HEK293T (cell line): ENCODE measurements around the gene L3MBTL4.

ENCODE experiments used
- CTCF ChIA-PET: fragments of 350-600 bp; formaldehyde crosslinking; extraction: SDS; loops from one replicate; lab custom pipeline; 2021; ENCODE audit warnings: antibody characterized with exemption, inconsistent platforms; lab: Yijun Ruan, JAX
- POLR2A ChIA-PET: fragments of 350-600 bp; formaldehyde crosslinking; extraction: SDS; loops from one replicate; lab custom pipeline; 2020; ENCODE audit warnings: antibody characterized with exemption, inconsistent platforms; lab: Yijun Ruan, JAX
- DNase-seq: peaks from one replicate; pipeline ENCODE4 v3.0.0; 2012; ENCODE audit warnings: mixed read lengths; ENCODE audit errors: extremely low spot score
- ARNT ChIP-seq: fragments of 450-650 bp; IDR thresholded peaks from 2 replicates; pipeline ENCODE4 v1.6.1; 2017; ENCODE audit warnings: mild to moderate bottlenecking
- BHLHE40 ChIP-seq: fragments of 450-650 bp; IDR thresholded peaks from 2 replicates; pipeline ENCODE4 v1.6.1; 2016; ENCODE audit warnings: mild to moderate bottlenecking, moderate library complexity, borderline replicate concordance
- CTBP1 ChIP-seq: fragments of 450-650 bp; IDR thresholded peaks from 2 replicates; pipeline ENCODE4 v1.6.1; 2016; ENCODE audit warnings: borderline replicate concordance
- ELF4 ChIP-seq: fragments of 450-650 bp; IDR thresholded peaks from 2 replicates; pipeline ENCODE4 v1.6.1; 2017; ENCODE audit warnings: antibody characterized with exemption
- FOXA1 ChIP-seq: fragments of 450-650 bp; IDR thresholded peaks from 2 replicates; pipeline ENCODE4 v1.6.1; 2016; ENCODE audit warnings: mild to moderate bottlenecking
- FOXK2 ChIP-seq: fragments of 450-650 bp; IDR thresholded peaks from 2 replicates; pipeline ENCODE4 v1.6.1; 2016; ENCODE audit warnings: mild to moderate bottlenecking
- FOXM1 ChIP-seq: fragments of 450-650 bp; IDR thresholded peaks from 2 replicates; pipeline ENCODE4 v1.6.1; 2017; ENCODE audit warnings: mild to moderate bottlenecking, borderline replicate concordance
- HDGF ChIP-seq: fragments of 450-650 bp; IDR thresholded peaks from 2 replicates; pipeline ENCODE4 v1.6.1; 2017; ENCODE audit warnings: antibody characterized with exemption, borderline replicate concordance
- L3MBTL2 ChIP-seq: fragments of 450-650 bp; conservative IDR thresholded peaks from 2 replicates; pipeline ENCODE4 v1.6.1; 2016; ENCODE audit warnings: mild to moderate bottlenecking
- LEF1 ChIP-seq: fragments of 450-650 bp; IDR thresholded peaks from 2 replicates; pipeline ENCODE4 v1.6.1; 2017; ENCODE audit warnings: mild to moderate bottlenecking, borderline replicate concordance
- NFRKB ChIP-seq: fragments of 450-650 bp; IDR thresholded peaks from 2 replicates; pipeline ENCODE4 v1.6.1; 2016; ENCODE audit warnings: mild to moderate bottlenecking, moderate library complexity
- SP1 ChIP-seq: fragments of 450-650 bp; IDR thresholded peaks from 2 replicates; pipeline ENCODE4 v1.6.1; 2017
- SUZ12 ChIP-seq: fragments of 450-650 bp; IDR thresholded peaks from 2 replicates; pipeline ENCODE4 v1.6.1; 2016; ENCODE audit warnings: mild to moderate bottlenecking
- TARDBP ChIP-seq: fragments of 450-650 bp; IDR thresholded peaks from 2 replicates; pipeline ENCODE4 v1.6.1; 2016
- ZNF384 ChIP-seq: fragments of 450-650 bp; IDR thresholded peaks from 2 replicates; pipeline ENCODE4 v1.6.1; 2016
- TF ChIP-seq, protein P1 (sequence below): fragments of 450-650 bp; IDR thresholded peaks from 2 replicates; pipeline ENCODE4 v1.6.1; 2016

The L3MBTL4 gene

DNA sequence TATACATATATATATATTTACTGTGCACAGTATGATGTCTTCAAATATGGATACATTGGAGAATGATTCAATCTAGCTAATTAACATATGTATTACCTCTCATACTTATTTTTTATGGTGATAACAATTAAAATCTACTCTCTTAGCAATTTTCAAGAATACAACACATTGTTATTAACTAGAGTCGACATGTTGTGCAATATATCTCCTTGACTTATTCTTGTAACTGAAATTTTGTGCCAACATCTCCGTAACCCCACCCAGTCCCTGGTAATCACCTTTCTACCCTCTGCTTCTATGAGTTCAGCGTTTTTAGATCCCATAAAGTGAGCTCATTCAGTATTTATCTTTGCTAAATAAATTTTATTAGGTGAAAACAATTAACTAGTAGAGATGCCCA is 303.0 kb downstream of the L3MBTL4 start:
- TF ChIP-seq CTBP1 (no peak), NFRKB (no peak), ELF4 (no peak), SP1 (no peak), SUZ12 (no peak), ZNF384 (no peak), ARNT (no peak), FOXA1 (no peak), TARDBP (no peak), FOXM1 (no peak), FOXK2 (no peak), BHLHE40 (no peak), HDGF (no peak), LEF1 (no peak), L3MBTL2 (no peak)
- TF ChIP-seq, protein P1, sequence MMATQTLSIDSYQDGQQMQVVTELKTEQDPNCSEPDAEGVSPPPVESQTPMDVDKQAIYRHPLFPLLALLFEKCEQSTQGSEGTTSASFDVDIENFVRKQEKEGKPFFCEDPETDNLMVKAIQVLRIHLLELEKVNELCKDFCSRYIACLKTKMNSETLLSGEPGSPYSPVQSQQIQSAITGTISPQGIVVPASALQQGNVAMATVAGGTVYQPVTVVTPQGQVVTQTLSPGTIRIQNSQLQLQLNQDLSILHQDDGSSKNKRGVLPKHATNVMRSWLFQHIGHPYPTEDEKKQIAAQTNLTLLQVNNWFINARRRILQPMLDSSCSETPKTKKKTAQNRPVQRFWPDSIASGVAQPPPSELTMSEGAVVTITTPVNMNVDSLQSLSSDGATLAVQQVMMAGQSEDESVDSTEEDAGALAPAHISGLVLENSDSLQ: no peak
- CTCF ChIA-PET: no interaction called here
- no peak for DNase-seq
- POLR2A ChIA-PET: no interaction called here

DNA sequence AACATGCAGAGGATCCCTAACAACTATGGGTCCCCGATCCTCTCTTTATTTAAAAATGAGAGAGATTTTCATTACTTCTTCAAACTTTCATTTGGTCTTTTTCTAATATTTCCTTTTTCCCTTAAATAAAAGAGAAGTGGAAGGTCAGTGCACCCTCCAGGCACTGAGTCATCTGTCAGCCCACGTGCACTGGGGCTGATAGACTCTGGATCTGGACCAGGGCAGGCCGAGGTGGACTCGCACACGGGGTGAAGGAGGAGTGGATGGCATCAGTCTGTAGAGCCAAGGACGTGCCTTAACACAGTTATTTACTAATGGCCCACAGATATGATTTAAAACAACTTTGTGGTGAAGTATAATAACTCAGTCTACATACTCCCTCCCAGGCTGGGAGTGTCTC is 305.0 kb downstream of the L3MBTL4 start:
- DNase-seq: no peak
- TF ChIP-seq FOXA1 (no peak), FOXK2 (no peak), L3MBTL2 (no peak), CTBP1 (no peak), HDGF (no peak), SP1 (no peak), TARDBP (no peak), LEF1 (no peak), ZNF384 (no peak), FOXM1 (no peak), ARNT (no peak), ELF4 (no peak), BHLHE40 (no peak), SUZ12 (no peak), NFRKB (no peak)
- TF ChIP-seq, protein P1: no peak
- POLR2A ChIA-PET: no interaction called here
- CTCF ChIA-PET: no interaction called here

DNA sequence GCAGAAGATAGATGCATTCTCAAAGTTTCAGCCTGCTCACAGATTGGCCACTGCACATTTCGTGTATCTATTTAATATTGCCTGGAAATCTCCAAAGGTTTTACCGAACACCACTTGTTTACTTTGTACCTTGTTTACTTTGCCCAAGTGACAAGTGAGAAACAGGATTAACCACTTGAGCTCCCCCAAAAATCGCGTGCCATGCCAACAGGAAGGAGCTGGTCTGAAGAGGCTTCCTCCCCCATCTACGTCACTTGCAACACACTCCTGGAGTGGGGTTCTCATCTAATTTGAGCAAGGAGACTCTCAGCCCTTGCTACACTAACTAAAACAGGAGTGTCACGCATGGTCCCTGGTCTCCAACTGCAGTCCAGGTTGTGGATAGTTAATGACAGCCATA is 306.9 kb downstream of the L3MBTL4 start:
- TF ChIP-seq ELF4 (no peak), L3MBTL2 (no peak), SUZ12 (no peak), LEF1 (no peak), CTBP1 (no peak), HDGF (no peak), SP1 (no peak), FOXA1 (no peak), BHLHE40 (no peak)
- ChIA-PET POLR2A (no interaction called here), CTCF (no interaction called here)
- DNase-seq: no peak

DNA sequence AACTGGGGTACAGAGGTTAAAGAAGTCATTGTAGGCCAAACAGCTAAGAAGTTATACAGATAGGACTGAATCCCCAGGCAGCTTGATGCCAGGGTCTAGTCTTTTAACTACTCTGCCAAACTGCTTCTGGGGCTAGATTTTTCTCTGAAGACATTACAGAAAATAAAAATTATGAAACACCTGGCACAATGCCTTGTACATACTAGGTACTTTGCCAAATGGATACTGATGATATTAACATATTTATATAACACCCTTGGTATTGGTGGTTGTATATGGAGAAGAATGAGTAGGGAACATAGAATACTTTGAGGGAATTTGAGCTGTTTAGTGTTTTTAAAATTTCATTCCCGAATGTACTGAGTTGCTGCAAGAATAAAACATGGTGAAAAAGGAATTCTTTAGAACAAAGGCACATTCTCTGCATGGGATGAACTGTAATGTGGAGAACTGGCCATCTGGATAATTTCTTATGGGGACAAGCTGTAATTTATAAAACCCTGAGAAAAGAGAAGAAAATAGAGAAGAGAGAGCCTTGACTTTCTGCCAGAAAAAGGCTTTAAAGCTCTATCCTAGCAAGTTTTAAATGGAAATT is 308.5 kb downstream of the L3MBTL4 start:
- CTCF ChIA-PET: interaction anchor here (0.7 kb wide), 1 partner anchor 36 kb away, joined by 5 read pairs; no protein-coding TSS in a partner anchor
- no peak for DNase-seq

DNA sequence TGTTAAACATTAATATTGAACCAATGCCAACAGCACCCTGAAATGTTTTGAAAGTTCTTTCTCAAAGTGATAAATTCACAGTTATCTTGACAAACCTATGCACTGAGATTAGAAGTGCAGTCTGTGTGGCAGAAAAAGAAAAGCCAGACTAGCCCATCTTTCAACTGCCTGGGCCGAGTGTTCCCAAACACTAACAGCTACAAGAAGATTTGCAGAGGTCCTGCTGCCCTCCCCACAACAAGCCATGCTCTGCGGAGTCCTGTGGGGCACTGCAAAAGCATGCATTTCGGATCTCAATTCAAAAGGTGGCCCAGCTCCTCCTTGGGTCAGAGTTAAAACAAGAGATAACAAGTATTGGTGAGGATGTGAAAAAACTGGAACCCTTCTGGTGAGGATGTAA is 311.0 kb downstream of the L3MBTL4 start:
- ChIA-PET CTCF (no interaction called here), POLR2A (no interaction called here)
- TF ChIP-seq ZNF384: no peak
- no peak for TF ChIP-seq L3MBTL2
- TF ChIP-seq HDGF: no peak
- TF ChIP-seq SP1: no peak
- DNase-seq: no peak

More for the DNA sequence above, 308.5 kb downstream of the L3MBTL4 start:
- POLR2A ChIA-PET: no interaction called here
- no peak for TF ChIP-seq HDGF
- TF ChIP-seq CTBP1: no peak
- TF ChIP-seq FOXA1: no peak
- TF ChIP-seq SUZ12: no peak
- TF ChIP-seq BHLHE40: no peak
- TF ChIP-seq FOXM1: no peak
- no peak for TF ChIP-seq L3MBTL2
- TF ChIP-seq TARDBP: no peak
- TF ChIP-seq ARNT: no peak
- no peak for TF ChIP-seq NFRKB
- TF ChIP-seq, protein P1: no peak
- TF ChIP-seq FOXK2: no peak
- no peak for TF ChIP-seq LEF1
- TF ChIP-seq SP1: no peak
- TF ChIP-seq ELF4: no peak
- no peak for TF ChIP-seq ZNF384

DNA sequence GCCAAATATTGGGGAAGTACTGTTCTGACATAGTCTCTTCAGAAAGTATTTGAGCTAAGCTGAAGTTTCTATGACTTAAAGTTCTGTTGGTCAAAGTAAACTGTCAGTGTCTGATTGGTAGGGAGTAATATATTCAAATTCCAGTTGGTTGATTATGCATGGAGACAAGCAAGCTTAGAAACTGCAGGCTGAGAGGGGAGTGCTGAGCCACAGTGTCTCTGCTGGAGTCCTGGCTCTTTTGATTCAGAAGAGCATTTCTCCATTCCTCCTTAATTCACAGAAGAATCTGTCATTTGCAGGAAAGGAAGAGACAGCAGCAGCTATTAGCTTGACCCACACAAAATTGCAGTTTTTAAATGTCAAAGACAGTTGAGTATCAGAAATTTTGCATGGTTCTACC is 318.0 kb downstream of the L3MBTL4 start:
- ChIA-PET CTCF (no interaction called here), POLR2A (no interaction called here)
- no peak for TF ChIP-seq SUZ12
- no peak for TF ChIP-seq ZNF384
- TF ChIP-seq LEF1: no peak
- TF ChIP-seq ELF4: no peak
- no peak for TF ChIP-seq FOXM1
- no peak for TF ChIP-seq CTBP1
- TF ChIP-seq BHLHE40: no peak
- TF ChIP-seq, protein P1: no peak
- TF ChIP-seq HDGF: no peak
- no peak for TF ChIP-seq NFRKB
- DNase-seq: no peak
